ENCODE data around the gene ZNF467.

ZNF467 gene

DNA sequence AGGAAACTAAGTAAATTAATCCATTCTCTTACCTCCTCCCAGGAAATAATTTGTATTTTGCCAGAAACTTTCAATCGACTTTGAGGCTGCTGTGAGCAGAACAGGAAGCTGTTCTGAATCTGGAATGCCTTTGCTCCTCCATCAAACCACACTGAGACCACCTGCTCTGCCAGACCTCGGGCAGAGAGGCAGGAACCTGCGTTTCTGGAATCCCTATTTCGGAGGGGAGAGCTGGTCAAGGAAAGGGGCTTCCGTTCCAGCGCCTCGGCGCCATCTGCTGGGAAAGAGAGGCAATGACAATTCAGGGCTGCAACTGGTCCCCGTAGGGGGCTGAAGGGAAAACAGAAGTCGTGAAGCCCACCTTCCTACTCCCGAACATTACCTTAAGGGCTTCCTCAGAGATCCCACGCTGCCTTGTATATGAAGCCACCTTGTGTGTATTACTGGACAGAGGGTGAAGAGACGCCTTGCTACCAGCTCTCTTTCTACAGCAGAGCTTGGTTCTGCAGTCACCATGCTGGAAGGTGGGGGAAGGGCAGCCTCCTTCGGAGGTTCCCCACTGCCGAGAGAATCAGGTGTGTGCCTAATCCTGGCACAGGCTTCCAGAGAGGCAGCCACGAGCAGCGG lies 31.2 kb downstream of the ZNF467 start:
- peak; percentile 32 for DNase-seq

DNA sequence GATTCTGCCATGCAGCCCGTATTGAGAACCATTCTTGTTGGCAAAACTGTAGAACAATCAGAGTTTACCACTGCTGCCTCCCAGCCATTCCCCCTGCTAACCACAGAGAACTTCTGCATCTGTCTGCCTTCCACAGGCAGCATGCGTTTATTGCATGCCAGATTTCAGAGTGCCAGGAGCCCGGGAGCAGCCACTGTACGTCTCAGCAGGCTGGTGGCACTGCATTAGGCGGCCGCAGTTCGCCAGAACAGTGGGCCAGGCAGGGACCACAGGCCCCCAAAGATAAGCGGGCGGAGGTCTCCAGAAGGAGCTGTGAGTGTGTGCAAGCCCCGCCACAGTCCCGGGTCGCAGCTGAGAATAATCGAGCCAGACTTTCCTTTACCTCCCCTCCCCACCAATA lies 31.8 kb downstream of the ZNF467 start:
- no peak for DNase-seq

DNA sequence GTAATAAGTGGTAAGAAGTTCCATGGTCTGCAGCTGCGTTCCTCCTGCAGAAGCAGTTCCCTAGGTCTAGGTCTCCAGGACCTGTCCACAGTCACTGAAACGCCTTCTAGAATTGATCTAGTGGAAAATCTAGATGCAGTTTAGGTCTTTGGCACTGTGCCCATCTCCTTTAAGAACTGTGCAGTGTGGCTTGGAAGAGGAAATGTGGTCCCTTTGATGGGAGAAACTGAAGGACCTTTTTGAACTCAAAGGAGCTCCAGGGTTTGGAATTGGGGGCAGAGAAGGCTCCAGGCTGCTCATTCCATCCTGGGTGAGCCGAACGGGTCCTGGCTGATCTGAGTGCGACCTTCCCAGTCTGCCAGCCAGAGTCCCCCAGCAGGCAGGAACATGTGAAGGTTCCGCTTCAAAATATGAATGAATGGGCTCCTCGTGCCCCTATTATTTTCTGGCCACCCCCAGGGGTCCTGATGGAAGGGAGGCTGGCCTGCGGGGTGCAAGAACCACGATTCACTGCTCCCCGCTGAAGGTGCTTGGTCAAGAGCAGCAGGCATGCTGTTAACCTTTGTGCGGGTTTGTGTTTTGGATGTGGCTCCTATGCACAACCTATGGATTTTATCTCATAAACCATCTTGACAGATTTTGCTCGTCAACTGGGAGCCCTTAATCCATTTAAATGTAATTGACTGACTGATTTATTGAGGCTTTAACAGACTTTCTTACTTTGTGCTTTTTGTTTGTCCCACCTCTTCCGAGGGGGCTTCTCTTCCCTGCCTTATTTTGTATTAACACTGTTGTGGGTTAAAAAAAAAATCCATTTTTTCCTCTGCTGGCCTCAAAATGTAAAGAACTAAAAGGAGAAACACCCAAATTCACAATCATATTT lies 36.7 kb downstream of the ZNF467 start:
- DNase-seq, result no peak

DNA sequence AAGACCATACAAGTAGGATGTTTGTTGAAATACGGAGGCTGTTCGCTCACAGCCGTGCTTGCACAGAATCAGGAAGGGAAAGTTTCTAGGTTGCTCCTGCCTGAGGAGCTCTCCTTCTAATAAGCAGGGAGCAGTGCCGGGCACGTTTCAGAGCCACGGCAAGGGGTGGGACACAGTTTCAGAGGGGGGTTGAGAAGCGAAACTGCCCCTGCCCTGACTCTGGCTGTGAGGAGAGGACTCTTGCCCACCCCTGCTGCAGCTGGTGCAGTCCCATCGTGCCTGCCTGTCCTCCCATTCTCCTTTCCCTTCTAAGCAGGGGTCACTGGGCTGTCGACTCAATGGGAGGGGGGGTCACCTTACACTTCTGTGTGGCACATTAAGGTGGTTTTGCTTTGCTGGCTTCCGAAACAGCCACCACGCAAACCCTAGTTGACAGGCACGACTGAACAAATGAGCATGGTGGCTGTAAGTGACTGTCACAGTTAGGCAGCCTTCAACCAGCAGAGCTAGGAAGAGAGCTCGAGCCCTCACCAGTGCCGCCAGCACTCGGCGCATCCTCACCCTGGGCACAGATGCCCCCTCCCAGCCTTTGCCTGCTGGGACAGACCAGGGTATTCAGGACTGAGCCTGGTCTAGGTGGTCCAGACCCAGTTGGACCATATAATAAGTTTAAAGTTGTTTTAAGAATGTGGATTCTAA lies 37.5 kb downstream of the ZNF467 start:
- DNase-seq, result no peak

DNA sequence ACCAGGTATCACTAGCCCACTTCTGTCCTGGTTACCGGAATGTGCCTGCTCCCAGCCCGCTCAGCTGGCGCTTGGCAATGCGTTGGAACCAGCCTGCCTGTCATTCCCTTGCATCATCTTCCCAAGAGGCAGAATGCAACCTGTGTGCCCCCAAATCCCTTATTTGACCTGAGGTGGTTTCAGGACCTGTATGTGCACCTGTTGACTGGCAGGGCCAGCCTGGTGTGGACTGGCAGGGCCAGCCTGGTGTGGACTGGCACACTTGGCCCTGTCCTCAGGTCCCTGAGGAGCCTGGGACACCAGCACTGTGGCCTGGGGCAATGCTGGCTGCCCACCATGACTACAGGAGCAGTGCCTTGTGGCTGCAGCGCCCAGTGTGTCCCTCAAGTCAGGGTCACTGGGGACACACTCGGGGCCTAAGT lies 38.2 kb downstream of the ZNF467 start:
- DNase-seq, result no peak

DNA sequence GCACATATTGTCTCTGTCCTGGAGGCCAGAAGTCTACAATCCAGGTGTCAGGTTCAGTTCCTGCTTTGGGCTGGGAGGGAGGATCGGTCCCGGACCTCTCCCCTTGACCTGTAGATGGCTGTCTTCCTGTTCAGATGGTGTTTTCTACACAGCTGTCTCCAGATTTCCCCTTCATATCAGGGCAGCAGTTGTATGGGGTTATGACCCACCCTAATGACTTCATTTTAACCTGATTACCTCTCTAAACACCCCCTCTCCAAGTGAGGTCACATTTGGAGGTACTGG lies 38.7 kb downstream of the ZNF467 start:
- no peak for DNase-seq

DNA sequence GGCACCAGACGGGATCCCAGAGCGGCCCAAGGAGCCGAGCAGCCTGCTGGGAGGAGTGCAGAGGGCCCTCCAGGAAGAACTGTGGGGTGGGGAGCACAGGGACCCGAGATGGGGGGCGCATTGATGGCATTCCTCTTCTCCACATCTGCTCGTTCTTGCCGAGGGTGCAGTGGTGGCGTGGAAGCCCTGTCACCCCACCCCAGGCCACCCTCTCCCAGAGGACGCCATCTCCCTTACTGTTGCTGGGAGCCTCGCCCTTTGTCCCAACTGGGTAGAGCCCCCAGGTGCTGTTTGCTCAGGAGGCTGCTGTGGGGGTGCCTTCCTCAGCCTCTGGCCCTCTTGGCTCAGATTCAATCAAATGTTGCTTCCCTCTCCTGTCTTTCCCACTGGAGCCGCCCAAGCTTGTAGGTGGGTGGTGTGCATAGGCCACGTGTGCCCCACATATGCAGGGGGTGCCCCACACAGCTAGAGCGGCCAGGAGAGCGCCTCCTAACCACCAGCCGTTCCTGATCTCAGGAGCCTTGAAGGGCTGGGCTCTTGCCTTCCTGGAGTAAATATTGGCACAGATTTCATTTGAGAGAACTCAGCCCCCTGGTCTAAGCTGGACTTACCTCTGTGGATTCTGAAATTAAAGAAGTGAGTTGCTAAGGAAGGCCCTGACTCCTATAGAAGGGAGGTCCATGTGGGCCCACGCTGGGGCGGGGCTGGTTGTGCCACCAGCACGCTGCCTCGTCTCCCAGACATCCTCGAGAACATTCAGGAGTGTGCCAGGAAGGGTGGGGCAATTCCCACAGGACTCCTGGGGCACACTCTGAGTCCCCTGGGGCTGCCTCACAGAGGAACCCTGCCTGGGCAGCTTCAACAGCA lies 39.2 kb downstream of the ZNF467 start:
- no peak for DNase-seq

DNA sequence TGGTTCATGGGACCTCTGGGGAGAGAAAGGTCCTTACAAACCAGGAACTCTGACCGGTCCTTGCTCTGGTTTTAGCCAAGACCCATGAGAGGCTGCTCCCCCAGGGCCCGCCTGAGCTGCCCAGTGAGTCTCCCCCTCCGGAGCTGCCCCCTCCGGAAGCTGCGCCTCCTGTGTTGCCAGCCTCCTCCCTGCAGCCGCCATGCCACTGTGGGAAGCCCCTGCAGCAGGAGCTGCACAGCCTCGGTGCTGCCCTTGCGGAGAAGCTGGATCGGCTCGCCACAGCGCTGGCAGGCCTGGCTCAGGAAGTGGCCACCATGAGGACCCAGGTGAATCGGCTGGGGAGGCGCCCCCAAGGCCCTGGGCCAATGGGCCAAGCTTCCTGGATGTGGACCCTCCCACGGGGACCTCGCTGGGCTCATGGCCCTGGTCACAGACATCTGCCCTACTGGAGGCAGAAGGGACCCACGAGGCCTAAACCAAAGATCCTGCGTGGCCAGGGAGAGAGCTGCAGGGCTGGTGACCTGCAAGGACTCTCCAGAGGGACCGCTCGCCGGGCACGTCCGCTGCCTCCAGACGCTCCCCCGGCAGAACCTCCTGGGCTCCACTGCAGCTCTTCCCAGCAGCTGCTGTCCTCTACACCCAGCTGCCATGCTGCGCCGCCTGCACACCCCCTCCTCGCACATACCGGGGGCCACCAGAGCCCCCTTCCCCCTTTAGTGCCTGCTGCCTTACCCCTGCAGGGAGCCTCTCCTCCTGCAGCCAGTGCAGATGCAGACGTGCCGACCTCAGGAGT lies 40.1 kb downstream of the ZNF467 start:
- DNase-seq, result no peak

DNA sequence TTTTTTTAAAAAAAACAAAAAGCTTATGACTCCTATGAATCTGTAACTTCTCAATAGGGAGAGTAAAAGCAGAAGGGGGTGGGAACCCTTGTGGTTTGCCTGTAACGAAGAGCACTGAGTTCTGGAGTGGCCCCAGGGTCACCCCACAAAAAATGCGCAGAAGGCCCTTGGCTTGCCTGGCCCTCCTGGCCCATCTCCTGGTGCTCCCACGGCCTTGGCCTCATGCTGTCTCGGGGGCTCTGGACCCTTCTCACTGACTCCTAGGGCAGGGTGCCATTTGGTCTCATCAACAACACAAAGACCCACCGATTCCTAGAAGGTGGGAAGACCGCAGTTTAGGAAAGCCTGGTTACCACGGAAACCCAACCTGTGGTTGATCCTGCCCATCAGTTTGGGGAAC lies 40.8 kb downstream of the ZNF467 start:
- no peak for DNase-seq

DNA sequence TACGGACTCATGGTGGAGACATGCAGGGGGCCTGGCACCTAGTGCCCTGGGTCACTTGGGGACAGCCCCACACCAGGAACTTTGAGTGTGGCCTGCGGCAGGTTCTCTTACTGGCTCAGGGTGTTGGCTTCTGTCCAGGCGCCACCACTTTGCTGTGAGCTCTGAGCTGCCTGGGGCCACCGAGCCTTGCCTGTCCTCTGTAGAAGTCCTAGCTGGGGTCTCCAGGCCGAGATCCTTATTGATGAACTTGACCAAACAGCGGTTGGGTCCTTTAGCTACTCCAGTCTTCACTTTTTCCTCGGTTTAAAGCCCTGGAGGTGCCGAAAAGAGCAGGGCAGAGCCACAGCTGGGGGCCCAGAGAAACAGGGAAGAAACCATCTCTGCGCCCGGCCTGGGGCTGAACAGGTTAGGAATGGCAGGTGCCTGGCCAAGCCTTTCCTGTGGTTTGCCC lies 41.3 kb downstream of the ZNF467 start:
- DNase-seq, result no peak

DNA sequence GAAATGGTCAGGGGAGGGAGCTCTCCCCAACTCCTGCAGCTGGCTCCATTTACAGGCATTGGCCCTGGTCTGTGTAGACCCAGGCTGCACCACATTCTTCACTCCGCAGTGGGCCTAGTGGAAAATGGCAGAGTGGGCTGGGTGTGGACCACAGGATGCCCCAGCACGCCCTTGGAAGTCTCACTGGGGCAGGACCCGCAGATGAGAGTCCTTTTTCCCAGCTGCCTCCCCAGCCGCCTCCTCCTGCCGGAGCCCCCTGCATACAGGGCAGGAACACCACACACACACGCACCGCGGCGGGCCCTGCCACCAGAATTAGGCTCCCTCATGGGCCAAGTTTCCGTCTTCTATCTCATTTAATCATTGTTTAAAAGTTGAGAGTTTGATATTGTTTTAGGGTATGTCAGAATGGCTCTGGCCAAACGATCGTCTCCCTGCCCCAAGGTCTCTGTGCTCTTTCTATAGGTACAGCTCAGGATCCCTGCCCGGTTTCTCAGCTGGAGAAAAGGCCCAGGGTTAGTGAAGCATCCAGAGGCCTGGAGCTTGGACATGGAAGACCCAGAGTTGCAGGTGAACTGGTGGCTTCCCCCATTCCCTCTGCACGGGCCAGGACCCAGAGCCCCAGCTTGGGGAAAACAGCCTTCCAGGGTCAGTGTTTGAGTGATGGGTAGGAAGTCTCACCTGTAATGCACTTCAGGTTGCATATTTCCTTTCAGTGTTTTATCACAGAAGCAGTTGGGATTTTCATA lies 42.0 kb downstream of the ZNF467 start:
- no peak for DNase-seq

DNA sequence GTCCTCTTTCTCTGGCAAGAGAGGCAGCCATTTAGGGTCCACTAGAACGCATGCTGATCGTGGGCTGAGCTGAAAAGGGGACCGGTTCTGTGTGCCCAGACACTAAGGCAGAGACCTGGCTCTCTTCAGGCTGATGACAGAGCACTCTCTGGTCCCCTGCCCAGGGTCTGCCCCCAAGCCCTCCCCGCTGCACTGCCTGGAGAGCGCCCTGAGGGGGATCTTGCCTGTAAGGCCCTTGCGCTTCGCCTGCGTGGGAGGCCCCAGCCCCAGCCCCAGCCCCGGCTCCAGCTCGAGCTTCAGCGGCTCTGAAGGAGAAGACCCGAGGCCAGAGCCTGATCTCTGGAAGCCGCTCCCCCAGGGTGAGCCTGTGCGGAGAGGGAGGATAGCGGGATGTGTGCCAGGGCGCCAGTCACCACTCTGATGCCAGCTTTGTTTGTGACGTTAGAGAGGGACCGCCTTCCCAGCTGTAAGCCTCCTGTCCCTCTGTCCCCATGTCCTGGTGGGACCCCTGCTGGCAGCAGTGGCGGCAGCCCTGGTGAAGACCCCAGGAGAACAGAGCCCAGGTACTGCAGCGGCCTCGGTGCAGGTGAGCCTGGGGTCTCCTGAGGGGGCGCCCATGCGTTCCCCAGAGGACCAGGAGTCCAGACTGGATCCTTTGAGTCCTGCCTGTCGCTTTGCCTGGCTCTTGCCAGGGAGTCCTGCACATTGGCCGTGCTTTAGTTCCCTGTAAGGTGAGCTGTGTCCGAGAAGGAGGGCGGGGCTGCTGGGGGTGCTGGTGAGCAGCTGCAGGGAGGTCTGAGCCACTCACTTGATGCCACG lies 43.2 kb downstream of the ZNF467 start:
- no peak for DNase-seq

DNA sequence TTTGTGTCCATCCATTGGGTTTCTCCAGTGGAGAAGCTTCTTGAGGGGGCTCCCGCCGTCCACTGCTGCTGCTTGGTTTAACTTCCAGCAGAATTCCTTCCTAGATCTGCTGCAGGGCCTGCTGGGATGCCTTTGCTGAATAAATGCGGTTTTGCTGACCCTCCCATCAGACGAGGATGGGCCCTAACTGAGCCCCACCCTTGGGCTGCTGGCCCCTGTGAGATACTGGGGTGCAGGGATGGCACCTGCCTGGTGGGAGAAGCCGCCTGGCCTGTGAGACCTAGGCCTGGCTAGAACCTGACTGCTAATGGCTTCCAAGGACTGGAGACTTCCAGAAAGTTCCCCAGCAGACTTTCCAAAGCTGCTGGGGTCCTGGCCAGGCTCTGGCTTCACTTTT lies 43.8 kb downstream of the ZNF467 start:
- DNase-seq, result no peak

DNA sequence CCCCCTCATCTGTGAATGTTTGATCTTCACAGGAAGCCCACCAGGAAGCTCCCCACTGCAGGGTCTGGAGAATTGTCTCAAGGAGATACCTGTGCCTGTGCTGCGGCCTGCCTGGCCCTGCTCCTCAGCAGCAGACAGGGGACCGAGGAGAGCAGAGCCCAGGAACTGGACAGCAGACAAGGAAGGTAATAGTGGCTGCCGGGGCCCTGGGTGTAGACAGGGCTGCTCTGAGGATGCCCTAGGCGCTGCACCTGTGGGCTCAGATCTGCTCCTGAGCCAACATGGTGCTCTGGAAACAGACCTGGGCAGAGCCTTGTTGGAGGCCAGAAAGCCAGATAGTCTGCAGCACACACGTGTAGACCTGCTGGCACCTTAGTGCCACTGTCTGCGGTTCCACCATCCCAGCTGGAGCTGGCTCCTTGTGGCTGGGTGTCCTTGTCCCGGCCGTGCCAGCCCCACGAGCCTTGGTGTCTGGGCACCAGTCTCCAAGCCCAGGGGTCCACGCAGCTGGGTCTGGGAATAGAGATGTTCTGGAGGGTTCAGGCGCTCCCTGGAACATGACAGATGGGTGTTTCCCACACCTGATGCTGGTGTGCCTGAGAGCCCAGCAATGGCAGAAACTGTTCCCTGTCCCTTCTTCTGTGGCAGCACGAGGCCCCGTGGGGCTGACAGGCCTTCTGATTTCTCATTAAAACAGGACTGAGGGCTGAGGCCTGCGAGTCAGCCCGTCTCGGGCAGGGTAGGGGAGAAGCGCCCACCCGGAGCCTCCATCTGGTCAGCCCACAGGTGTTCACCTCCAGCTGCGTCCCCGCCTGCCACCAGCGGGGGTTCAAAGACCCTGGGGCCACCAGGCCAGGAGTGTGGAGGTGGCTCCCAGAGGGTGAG lies 44.7 kb downstream of the ZNF467 start:
- no peak for DNase-seq

DNA sequence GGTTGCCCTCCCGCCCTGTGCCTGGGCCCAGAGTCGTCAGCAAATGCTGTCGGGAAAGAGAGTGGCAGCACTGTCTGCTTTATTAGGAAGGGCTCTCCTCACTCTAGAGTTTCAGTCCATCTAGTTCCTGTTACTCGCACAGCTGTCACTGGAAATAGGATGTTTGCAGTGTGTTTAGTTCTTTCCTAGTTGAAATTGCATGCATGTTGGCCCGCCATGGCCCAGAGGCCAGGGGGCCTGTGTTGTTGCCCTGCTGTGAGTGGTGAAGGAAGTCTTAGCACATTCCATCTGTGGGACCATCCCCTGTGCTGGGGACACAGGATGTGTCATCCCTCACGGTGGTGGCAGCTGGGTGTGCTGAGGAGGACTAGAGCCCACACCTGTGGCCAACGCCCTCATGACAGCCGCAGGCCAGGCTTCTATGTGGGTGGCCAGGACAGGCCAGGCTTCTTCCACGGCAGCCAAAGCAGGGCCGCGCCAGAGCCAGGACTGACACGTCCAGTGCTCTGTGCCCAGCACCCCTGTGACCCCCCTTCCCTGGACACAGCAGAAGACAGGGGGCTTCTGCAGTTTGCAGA lies 45.4 kb downstream of the ZNF467 start:
- no peak for DNase-seq

DNA sequence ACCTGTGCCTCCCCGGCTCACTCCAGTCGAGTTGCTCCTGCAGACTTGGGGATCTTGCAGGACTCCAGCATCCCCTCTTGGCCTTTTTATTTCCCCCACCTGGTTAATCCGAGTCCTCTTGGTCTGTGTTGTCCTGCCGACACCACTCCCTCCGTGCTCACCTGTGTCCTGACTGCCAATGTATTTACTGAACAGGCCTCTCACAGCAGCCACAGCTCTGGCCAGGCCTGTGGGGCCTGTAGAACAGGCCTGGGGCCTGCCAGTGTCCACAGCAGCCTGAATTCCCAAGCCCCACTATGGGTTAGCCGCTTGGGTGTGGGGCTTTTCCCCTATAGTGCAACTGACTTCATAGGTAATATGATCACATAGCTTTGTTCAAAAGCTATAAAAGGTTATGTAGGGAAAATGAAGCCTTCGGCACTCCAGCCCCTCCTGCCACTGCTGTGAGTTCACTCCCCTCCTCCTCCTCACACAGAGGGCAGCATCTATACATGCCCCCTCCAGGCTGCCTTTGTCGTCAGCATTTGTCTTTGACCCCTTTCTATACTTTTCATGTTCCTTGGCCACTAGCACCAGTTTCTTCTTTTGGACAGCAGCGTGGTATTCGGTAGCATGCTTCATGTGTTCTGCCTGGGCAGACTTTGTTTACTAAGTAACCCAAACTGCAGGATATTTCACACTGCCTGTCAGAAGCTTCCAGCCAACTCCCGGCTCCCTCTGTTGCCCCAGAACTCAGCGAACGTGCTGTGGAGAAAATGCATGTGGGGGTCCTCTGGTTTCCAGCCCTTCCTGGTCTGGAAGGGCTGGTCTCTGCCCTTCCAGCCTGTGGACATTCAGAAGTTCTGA lies 46.1 kb downstream of the ZNF467 start:
- no peak for DNase-seq

DNA sequence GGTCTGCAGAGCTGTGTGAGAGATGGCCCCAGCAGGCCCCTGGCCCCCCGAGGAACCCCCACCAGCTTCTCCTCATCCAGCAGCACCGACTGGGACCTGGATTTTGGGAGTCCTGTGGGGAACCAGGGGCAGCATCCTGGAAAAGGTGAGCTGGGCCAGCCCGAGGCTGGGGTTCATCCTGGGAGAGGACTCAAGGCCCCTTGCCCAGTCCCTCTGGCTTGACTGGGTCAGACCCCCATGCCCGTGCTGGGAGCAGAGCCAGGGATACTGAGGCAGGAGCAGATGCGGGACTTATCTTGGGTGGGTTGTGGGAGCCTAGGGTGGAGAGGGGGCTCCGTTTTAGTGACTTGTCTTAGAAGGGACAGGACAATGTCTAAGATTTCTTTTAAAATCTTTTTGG lies 47.5 kb downstream of the ZNF467 start:
- no peak for DNase-seq

DNA sequence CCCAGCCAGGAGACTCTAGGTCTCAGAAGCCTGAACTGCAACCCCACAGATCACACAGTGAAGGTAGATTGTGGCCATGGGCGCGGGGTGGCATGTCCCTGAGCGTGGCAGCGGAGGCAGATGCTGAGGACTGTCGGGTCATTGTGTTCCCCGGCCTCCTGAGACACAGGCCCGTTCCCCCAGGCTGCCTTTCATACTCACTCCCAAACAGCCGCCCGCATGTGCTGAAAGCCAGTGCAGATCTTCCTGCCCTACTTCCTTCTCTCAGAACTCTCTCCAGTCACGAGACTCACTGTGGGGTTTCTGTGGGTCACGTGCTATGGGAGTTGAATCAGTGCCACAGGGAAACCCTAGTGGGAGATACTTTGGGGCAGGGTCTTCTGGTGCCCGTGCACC lies 48.0 kb downstream of the ZNF467 start:
- no peak for DNase-seq

All from T1000 (cell line).